SH-SY5Y (cell line): Measurements from ENCODE around the gene PDZRN4.

Experiments used
- GATA2 ChIP-seq: IDR thresholded peaks from 2 replicates; pipeline ENCODE4 v1.6.1; 2011; ENCODE audit warnings: mild to moderate bottlenecking, low read depth, low read length
- GATA3 ChIP-seq: IDR thresholded peaks from 2 replicates; pipeline ENCODE4 v1.6.1; 2011; ENCODE audit warnings: low read depth, mild to moderate bottlenecking, low read length, moderate library complexity

Gene PDZRN4

DNA sequence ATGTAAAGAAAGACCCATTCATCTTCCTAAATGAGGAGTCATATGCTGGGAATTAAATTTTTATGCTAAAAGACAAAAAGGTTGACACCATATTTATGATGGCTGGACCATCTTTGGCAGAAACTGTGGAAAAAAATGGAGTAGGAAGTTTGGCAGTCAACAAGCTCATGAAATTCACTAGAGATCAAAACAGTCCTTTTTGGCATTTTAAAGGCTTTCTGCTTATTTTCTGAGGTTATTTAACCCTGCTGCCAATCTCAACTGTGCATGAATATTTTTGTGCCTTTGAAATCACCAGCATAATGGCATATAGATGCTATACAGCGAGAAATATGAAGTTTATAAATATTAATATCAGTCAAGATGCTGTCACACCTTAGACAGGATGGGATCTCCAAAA lies 399.5 kb downstream of the PDZRN4 start:
- TF ChIP-seq GATA2 (no peak), GATA3 (no peak)

- TF ChIP-seq GATA2 (no peak), GATA3 (no peak)
Measured at GRCh38 chr12:41589878-41590277, 401.8 kb downstream of the PDZRN4 start.

GRCh38 chr12:41596190-41596589 lies 408.1 kb downstream of the PDZRN4 start:
- TF ChIP-seq GATA3 (no peak), GATA2 (no peak)

DNA sequence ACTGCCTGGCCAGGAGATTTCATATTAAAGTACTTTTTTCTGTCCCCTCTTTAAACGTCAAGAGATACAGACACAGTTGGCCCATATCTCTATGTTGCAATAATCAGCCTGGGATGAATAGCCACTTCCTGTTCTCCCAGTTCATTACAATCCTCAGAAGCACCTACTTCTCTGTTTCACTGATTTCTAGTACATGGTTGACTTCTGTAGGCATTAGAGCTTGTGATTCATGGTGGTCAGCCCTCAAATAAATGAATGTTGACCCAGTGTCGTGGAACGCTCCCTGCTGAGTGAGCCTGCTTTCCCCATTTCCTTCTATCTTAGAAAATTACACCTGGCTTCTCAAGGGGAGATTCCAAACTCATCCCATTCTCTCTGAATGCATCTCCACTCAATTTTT lies 416.7 kb downstream of the PDZRN4 start:
- TF ChIP-seq GATA2 = no peak
- TF ChIP-seq GATA3 = no peak

DNA sequence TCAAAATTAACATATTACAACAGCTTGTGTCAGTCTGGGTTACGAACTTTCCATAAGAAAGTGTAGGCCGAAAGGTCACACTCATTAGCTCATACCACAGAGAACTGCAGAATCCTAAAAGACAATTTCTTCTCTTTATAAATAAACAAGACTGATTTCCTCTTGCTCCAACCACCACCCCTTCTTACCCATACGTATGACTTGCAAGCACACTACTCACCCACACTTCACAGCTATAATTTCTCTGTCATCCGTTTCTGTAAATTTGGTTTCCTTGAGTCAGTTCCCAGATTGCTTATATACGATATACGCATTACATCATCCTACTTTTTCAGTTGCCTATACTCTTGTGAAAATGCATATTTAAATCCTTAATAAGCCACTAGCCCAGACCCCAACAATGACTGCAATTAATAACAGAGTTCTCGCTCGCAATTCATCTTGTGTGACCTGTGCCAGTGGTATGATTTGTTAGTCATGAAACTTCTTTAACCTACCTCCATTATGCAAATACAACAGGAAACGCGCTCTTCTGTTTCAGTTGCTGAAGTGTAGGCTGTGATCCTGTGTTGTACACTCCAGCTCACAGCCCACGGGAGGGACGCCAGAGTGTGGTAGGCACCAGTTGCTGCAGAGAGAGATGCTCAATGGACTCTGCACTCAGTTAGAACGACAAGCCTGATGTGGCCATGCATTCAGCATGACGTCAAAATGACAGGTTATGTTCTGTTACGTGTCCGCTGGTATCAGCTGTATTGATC lies 417.6 kb downstream of the PDZRN4 start:
- TF ChIP-seq GATA2 (no peak), GATA3 (no peak)

- TF ChIP-seq GATA3 (no peak), GATA2 (no peak)
Measured at GRCh38 chr12:41606468-41607445, 418.6 kb downstream of the PDZRN4 start.

- TF ChIP-seq GATA3 (no peak), GATA2 (no peak)
Measured at GRCh38 chr12:41612892-41613557, 424.9 kb downstream of the PDZRN4 start.

- no peak for TF ChIP-seq GATA3
- TF ChIP-seq GATA2 = no peak
Measured at GRCh38 chr12:41619705-41620104, 431.6 kb downstream of the PDZRN4 start.

GRCh38 chr12:41621291-41621690 lies 433.2 kb downstream of the PDZRN4 start:
- no peak for TF ChIP-seq GATA2
